ENCODE data around the gene DBX1.

DNA sequence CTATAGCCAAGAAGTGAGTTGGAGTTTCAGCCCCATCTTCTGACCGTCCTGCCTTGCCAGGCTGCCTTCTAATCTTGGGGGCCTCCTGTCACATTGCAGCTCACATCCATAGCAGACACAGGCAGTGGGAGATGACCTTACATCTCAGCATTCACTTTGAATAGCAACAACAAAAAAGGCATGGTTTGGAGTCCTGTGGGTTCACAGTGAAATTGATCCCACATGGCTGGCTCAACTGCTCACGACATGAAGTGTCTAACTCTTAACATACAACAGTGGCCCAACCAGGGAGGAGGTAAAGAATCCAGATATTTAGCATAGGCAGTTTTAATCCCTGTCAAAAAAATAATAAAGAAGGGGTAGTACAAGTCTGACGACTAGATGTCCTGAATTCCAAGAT, 38.1 kb downstream of the DBX1 start:
- no peak for TF ChIP-seq CTCF (conservative IDR thresholded peaks at IDR 0.05; ENCODE audit: low read length)
- no peak for TF ChIP-seq EZH2phosphoT487 (IDR thresholded peaks at IDR 0.05; ENCODE audit: borderline replicate concordance, low read depth, low read length)
